GM12878 (cell line): ENCODE results near the gene HTR7. TPM values are rescaled to one million over a fixed set of nuclear protein-coding genes. Genes with fewer than 3 reads are reported as not detected.

Source experiments
- ATAC-seq: fragments of 200-7000 bp; cut with Tn5 transposase; 3 replicates; pipeline ENCODE4 v1.9.1; 2020; ENCODE audit warnings: mild to moderate bottlenecking, moderate library complexity
- BruUV-seq: library from RNA; stranded (reverse); fragments of 400-500 nt; replicated peaks from 2 replicates; lab custom pipeline; 2021; lab: Mats Ljungman, UMichigan
- CTCF ChIA-PET: fragments of 300-600 bp; sonication (Branson Sonifier 250); formaldehyde crosslinking; extraction: SDS; loops from one replicate; lab custom pipeline; 2021; ENCODE audit warnings: inconsistent platforms; lab: Yijun Ruan, JAX
- POLR2A ChIA-PET: fragments of 350-600 bp; formaldehyde crosslinking; extraction: SDS; loops from one replicate; lab custom pipeline; 2021; ENCODE audit warnings: inconsistent platforms; lab: Charles Lee
- RAD21 ChIA-PET: fragments of 300-600 bp; sonication (Branson Sonifier 250); formaldehyde crosslinking; loops from one replicate; lab custom pipeline; 2023; ENCODE audit warnings: antibody characterized with exemption; ENCODE audit not compliant: unreplicated experiment; lab: Charles Lee
- SMC1A ChIA-PET: fragments of 300-600 bp; sonication (Branson Sonifier 250); formaldehyde crosslinking; loops from one replicate; lab custom pipeline; 2023; ENCODE audit not compliant: unreplicated experiment, uncharacterized antibody; lab: Charles Lee
- DNase-seq: peaks from one replicate; pipeline ENCODE4 v3.0.0-alpha.2; 2011; ENCODE audit warnings: low read depth, low spot score
- FAIRE-seq: peaks from 3 replicates; lab custom pipeline; 2011; peaks lifted over from hg19 to GRCh38; lab: Jason Lieb, UNC
- H2AFZ ChIP-seq: 2 replicates; pipeline ENCODE4 v1.6.0; 2011; ENCODE audit warnings: low read depth, low read length, control low read depth; ENCODE audit not compliant: control insufficient read depth
- H3K27ac ChIP-seq: 2 replicates; pipeline ENCODE4 v1.5.1; 2011; ENCODE audit warnings: control low read depth; ENCODE audit not compliant: control insufficient read depth, insufficient read depth
- H3K27me3 ChIP-seq, 2 experiments: replicated peaks in 1 of 2; 2 replicates each; pipeline versions ENCODE4 v1.6.0 to v1.6.1; 2011; ENCODE audit warnings: low read length in 1 of 2; ENCODE audit not compliant: control insufficient read depth in 2 of 2, insufficient read depth in 2 of 2
- H3K36me3 ChIP-seq, 2 experiments: 2 replicates each; pipeline ENCODE4 v1.5.1; 2011; ENCODE audit warnings: low read length in 1 of 2; ENCODE audit not compliant: control insufficient read depth in 2 of 2, insufficient read depth in 2 of 2
- H3K4me1 ChIP-seq: 2 replicates; pipeline ENCODE4 v1.6.1; 2011; ENCODE audit warnings: mild to moderate bottlenecking, low read length, moderate library complexity, mixed read lengths; ENCODE audit not compliant: control insufficient read depth, insufficient read depth
- H3K4me2 ChIP-seq: 2 replicates; pipeline ENCODE4 v1.6.0; 2011; ENCODE audit warnings: control low read depth; ENCODE audit not compliant: control insufficient read depth, insufficient read depth
- H3K4me3 ChIP-seq: fragments of 200-600 bp; sonication (generic); 2 replicates; pipeline ENCODE4 v1.5.1; 2016
- H3K79me2 ChIP-seq: 2 replicates; pipeline ENCODE4 v1.6.0; 2011; ENCODE audit warnings: low read length; ENCODE audit not compliant: control insufficient read depth, insufficient read depth
- H3K9ac ChIP-seq: 2 replicates; pipeline ENCODE4 v1.8.0; 2011; ENCODE audit warnings: low read length, control low read depth, mixed read lengths; ENCODE audit not compliant: control insufficient read depth, insufficient read depth
- H3K9me3 ChIP-seq: replicated peaks from 3 replicates; pipeline ENCODE4 v1.5.1; 2011; ENCODE audit warnings: mild to moderate bottlenecking, low read length; ENCODE audit not compliant: control insufficient read depth, insufficient read depth
- H4K20me1 ChIP-seq: 2 replicates; pipeline ENCODE4 v1.6.0; 2011; ENCODE audit not compliant: control insufficient read depth, insufficient read depth
- BRCA1 ChIP-seq: IDR thresholded peaks from 2 replicates; pipeline ENCODE4 v1.6.1; 2011; ENCODE audit warnings: low read depth, low read length, improper control_type of control experiment
- EED ChIP-seq: sonication (generic); IDR thresholded peaks from 2 replicates; pipeline ENCODE4 v1.6.1; 2016; ENCODE audit warnings: antibody characterized with exemption, low read depth
- ESRRA ChIP-seq: IDR thresholded peaks from 2 replicates; pipeline ENCODE4 v1.6.1; 2012; ENCODE audit warnings: mild to moderate bottlenecking, low read length, improper control_type of control experiment
- FOS ChIP-seq: IDR thresholded peaks from 3 replicates; pipeline ENCODE4 v1.6.1; 2011; ENCODE audit warnings: borderline replicate concordance; ENCODE audit not compliant: insufficient read length; ENCODE audit errors: extremely low read depth
- HDAC2 ChIP-seq: fragments of 200-600 bp; sonication (generic); IDR thresholded peaks from 2 replicates; pipeline ENCODE4 v1.6.1; 2017
- IKZF2 ChIP-seq, 2 experiments: fragments of 450-650 bp; IDR thresholded peaks; 2 replicates each; pipeline ENCODE4 v1.6.1; 2017; ENCODE audit warnings: mild to moderate bottlenecking in 2 of 2, moderate library complexity in 2 of 2
- NFIC ChIP-seq: IDR thresholded peaks from 2 replicates; pipeline ENCODE4 v1.6.1; 2012; ENCODE audit warnings: low read depth, mild to moderate bottlenecking, inconsistent platforms, low read length, moderate library complexity
- SMAD5 ChIP-seq: IDR thresholded peaks from 2 replicates; pipeline ENCODE4 v1.6.1; 2016; ENCODE audit warnings: antibody characterized with exemption, low read depth
- SP1 ChIP-seq: IDR thresholded peaks from one replicate; pipeline ENCODE4 v1.6.1; 2011; ENCODE audit warnings: low read depth, low read length
- SUZ12 ChIP-seq: fragments of 200-600 bp; sonication (generic); IDR thresholded peaks from one replicate; pipeline ENCODE4 v1.6.1; 2018; ENCODE audit warnings: antibody characterized with exemption, mild to moderate bottlenecking; ENCODE audit not compliant: unreplicated experiment
- TCF12 ChIP-seq: IDR thresholded peaks from 2 replicates; pipeline ENCODE4 v1.6.1; 2011; ENCODE audit warnings: low read depth, mild to moderate bottlenecking, low read length
- YBX1 ChIP-seq: fragments of 450-650 bp; IDR thresholded peaks from 2 replicates; pipeline ENCODE4 v1.6.1; 2016; ENCODE audit warnings: antibody characterized with exemption
- ZBED1 ChIP-seq: IDR thresholded peaks from 2 replicates; pipeline ENCODE4 v1.6.1; 2016; ENCODE audit warnings: borderline replicate concordance
- ZSCAN29 ChIP-seq: fragments of 450-650 bp; IDR thresholded peaks from 2 replicates; pipeline ENCODE4 v1.6.1; 2017; ENCODE audit warnings: mild to moderate bottlenecking, moderate library complexity
- WGBS: methylation state at CpG from one replicate; pipeline ENCODE4 v1.1.6; 2016; ENCODE audit warnings: low lambda C conversion rate; ENCODE audit not compliant: insufficient replicate concordance, insufficient coverage; ENCODE audit errors: missing lambda C conversion rate; 5-methylcytosine and 5-hydroxymethylcytosine counted together
- in situ Hi-C: fragments of 300-500 bp; cut with MboI; formaldehyde crosslinking; loops from 9 replicates; pipeline ENCODE4 v1.14.3; 2018; ENCODE audit warnings: mixed read lengths
- intact Hi-C: fragments of 100-400 bp; cut with micrococcal nuclease; formaldehyde crosslinking; loops from one replicate; pipeline ENCODE4 v1.14.2; 2022; ENCODE audit not compliant: unreplicated experiment
- polyA plus RNA-seq, 11 experiments: library from polyadenylated mRNA; depleted of rRNA in 4 of 11; unstranded in 6 of 11; stranded (reverse) in 5 of 11; fragments of >200 nt; fragmentation: Nextera tagmentation in 4 of 11; fragmentation: Illumina TruSeq in 1 of 11; extraction: Ambion mirVana in 4 of 11; extraction: Trizol in 1 of 11; gene quantifications; 1 replicate in 1 of 11; 2 replicates in 10 of 11; pipeline versions ENCODE4 v1.2.1 to v1.2.3, GENCODE V29; 2011 to 2016; ENCODE audit warnings: inconsistent platforms in 2 of 11, missing spikeins in 2 of 11, low read depth in 1 of 11
- total RNA-seq, 4 experiments: library from RNA; depleted of rRNA in 3 of 4; stranded (reverse); fragments of >200 nt in 3 of 4; fragmentation: Illumina TruSeq in 1 of 4; extraction: Trizol in 1 of 4; gene quantifications; 2 replicates each; pipeline versions ENCODE4 v1.2.1 to v1.2.3, GENCODE V29; 2013 to 2021

The HTR7 gene
- total and polyA plus RNA-seq, 10 of the 15 experiments (the other 5 are each of a cell fraction or from before 2014, with no cell fraction given): 0.01 to 1.3 (median 0.06) TPM; not detected in 4

GRCh38 chr10:90709727-90710126 lies 148.1 kb downstream of the HTR7 start:
- no peaks in the 10 kb centered on the region for H3K9me3 ChIP-seq
- H3K4me2 ChIP-seq: no peak overlapping the region
- no peak for FAIRE-seq
- no peaks in the 10 kb centered on the region for H3K4me1 ChIP-seq
- H2AFZ ChIP-seq: no peak overlapping the region
- intact Hi-C loops: no loop called here
- WGBS: 14% methylated on average over 2 of the region's 2 CpGs
- CTCF ChIA-PET: no interaction called here
- H3K4me3 ChIP-seq: no peak overlapping the region
- no TSS peak for BruUV-seq
- no peak overlapping the region for H3K27ac ChIP-seq
- ATAC-seq: no peak
- H4K20me1 ChIP-seq: no peaks in the 10 kb centered on the region
- no peaks in the 10 kb centered on the region; a peak in 1 of 4 replicates for H3K27me3 ChIP-seq
- POLR2A ChIA-PET: no interaction called here
- RAD21 ChIA-PET: no interaction called here
- in situ Hi-C loops: no loop called here
- no peak for DNase-seq
- no peaks in the 10 kb centered on the region for H3K79me2 ChIP-seq
- SMC1A ChIA-PET: no interaction called here
- no peaks in the 10 kb centered on the region for H3K36me3 ChIP-seq
- TF ChIP-seq SP1 (no peak), YBX1 (no peak), SUZ12 (no peak), TCF12 (no peak), NFIC (no peak), IKZF2 (IDR thresholded peaks at IDR 0.05) (no peak), SMAD5 (no peak), ESRRA (no peak), HDAC2 (no peak), EED (no peak), ZSCAN29 (no peak), BRCA1 (no peak), FOS (no peak), ZBED1 (no peak)
- H3K9ac ChIP-seq: no peak overlapping the region
